WTC11 (cell line): ENCODE data around the gene SDHA. TPM values are rescaled to one million over a fixed set of nuclear protein-coding genes. Genes with fewer than 3 reads are reported as not detected.

ENCODE experiments used
- ERG ChIP-seq: fragments of 250-450 bp; sonication (Bioruptor Pico); IDR thresholded peaks from 2 replicates; pipeline ENCODE4 v1.8.0; 2021; ENCODE audit warnings: mild to moderate bottlenecking
- USF2 ChIP-seq: sonication (generic); formaldehyde crosslinking; IDR thresholded peaks from 2 replicates; pipeline ENCODE4 v1.8.1; 2023; ENCODE audit warnings: mild to moderate bottlenecking, missing genetic modification reagents, moderate library complexity
- ZNF512 ChIP-seq: sonication (generic); formaldehyde crosslinking; IDR thresholded peaks from 2 replicates; pipeline ENCODE4 v1.8.1; 2022; ENCODE audit warnings: missing genetic modification reagents, borderline replicate concordance
- ZSCAN18 ChIP-seq: fragments of 250-450 bp; sonication (Bioruptor Pico); IDR thresholded peaks from 2 replicates; pipeline ENCODE4 v2.1.2; 2022; ENCODE audit warnings: mild to moderate bottlenecking, moderate library complexity
- total RNA-seq: library from RNA; stranded (reverse); gene quantifications from 3 replicates; pipeline ENCODE4 v1.2.3, GENCODE V29; 2021

The SDHA gene
- total RNA-seq, 1 experiment from 2014 or later, result 145 TPM

- TF ChIP-seq ZNF512 (CRISPR knock-in tag), result no peak
- no peak for TF ChIP-seq USF2
- no peak for TF ChIP-seq ZSCAN18
- no peak for TF ChIP-seq ERG (CRISPR knock-in tag)
Measured at GRCh38 chr5:306011-306805, 88.1 kb downstream of the SDHA start (continued).

Other genes with a start within 250 kb of the SDHA start
- 51.4 to 53.0 TPM (median 52.1 TPM) in 3 replicates for gene PLEKHG4B, start 126.2 kb upstream of the SDHA start, total RNA-seq
- 0.11 TPM in 1 of 3 replicates, not detected in the others for gene LRRC14B, start 26.8 kb upstream of the SDHA start, total RNA-seq
- gene CCDC127, start 167 bp upstream of the SDHA start, total RNA-seq, result 5.3 to 8.4 TPM (median 6.3 TPM) in 3 replicates
- gene PDCD6, start 53.3 kb downstream of the SDHA start, total RNA-seq, result 80.4 to 86.8 TPM (median 83.6 TPM) in 3 replicates
- 4.5 to 9.7 TPM (median 7.0 TPM) in 3 replicates for gene AHRR, start 103.4 kb downstream of the SDHA start, total RNA-seq
- 60.1 to 62.4 TPM (median 62.2 TPM) in 3 replicates for gene EXOC3, start 224.9 kb downstream of the SDHA start, total RNA-seq